Activated T-helper 17 cell treated with anti-CD3 and anti-CD28 coated beads, Interleukin-2, amount 50 U/mL, for 72 hours (primary cell): Measurements from ENCODE around the gene TBK1. TPM values are rescaled to one million over a fixed set of nuclear protein-coding genes. Genes with fewer than 3 reads are reported as not detected.
"Not testable (repeated sequence)": the region's sequence is repeated elsewhere in the genome, so short reads cannot be mapped to it uniquely, and the experiment has no call there.

Experiments used
- ATAC-seq: fragments of 150-1000 bp; cut with Tn5 transposase; replicated peaks from 2 replicates; pipeline ENCODE4 v1.10.0; 2021; ENCODE audit warnings: mild to moderate bottlenecking, moderate library complexity
- H3K27ac Mint-ChIP-seq: one replicate; pipeline ENCODE4 v1.8.0; 2022; ENCODE audit warnings: mixed read lengths
- H3K27me3 Mint-ChIP-seq: one replicate; pipeline ENCODE4 v1.8.0; 2022; ENCODE audit warnings: mixed read lengths
- H3K36me3 Mint-ChIP-seq: one replicate; pipeline ENCODE4 v1.8.0; 2022; ENCODE audit warnings: low read depth, mild to moderate bottlenecking, mixed read lengths
- H3K4me1 Mint-ChIP-seq: one replicate; pipeline ENCODE4 v1.8.0; 2022; ENCODE audit warnings: mixed read lengths
- H3K4me3 Mint-ChIP-seq: one replicate; pipeline ENCODE4 v1.8.0; 2022; ENCODE audit warnings: mild to moderate bottlenecking, mixed read lengths
- H3K9me3 Mint-ChIP-seq: one replicate; pipeline ENCODE4 v1.8.0; 2022; ENCODE audit warnings: mixed read lengths
- total RNA-seq, 2 donors: library from RNA; stranded (reverse); gene quantifications; one replicate each; pipeline ENCODE4 v1.2.3, GENCODE V29; 2022

Gene TBK1
- total RNA-seq, 2 donors from 2014 or later: 36.7 to 37.1 TPM

DNA sequence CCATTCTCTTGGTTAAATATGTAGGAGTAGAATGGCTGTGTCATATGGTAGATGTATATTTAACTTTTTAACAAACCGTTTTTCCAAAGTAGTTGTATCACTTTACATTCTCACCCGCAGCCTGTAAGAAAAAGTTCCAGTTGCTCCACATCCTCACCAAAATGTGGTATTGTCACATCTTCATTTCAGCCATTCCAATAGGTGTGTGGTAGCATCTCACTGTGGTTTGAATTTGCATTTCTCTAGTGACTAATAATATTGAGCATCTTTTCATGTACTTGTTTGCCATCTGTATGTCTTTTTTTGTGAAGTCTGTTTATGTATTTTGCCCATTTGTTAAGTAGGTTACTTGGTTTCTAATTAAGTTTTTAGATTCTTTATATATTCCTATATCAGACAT is 78.6 kb downstream of the TBK1 start:
- no peaks in the 10 kb centered on the region for H3K4me1 Mint-ChIP-seq
- H3K4me3 Mint-ChIP-seq: no peak overlapping the region
- H3K27ac Mint-ChIP-seq: no peak overlapping the region
- no peaks in the 10 kb centered on the region for H3K36me3 Mint-ChIP-seq
- no peaks in the 10 kb centered on the region for H3K9me3 Mint-ChIP-seq
- no peaks in the 10 kb centered on the region for H3K27me3 Mint-ChIP-seq
- ATAC-seq: peak; percentile 60

DNA sequence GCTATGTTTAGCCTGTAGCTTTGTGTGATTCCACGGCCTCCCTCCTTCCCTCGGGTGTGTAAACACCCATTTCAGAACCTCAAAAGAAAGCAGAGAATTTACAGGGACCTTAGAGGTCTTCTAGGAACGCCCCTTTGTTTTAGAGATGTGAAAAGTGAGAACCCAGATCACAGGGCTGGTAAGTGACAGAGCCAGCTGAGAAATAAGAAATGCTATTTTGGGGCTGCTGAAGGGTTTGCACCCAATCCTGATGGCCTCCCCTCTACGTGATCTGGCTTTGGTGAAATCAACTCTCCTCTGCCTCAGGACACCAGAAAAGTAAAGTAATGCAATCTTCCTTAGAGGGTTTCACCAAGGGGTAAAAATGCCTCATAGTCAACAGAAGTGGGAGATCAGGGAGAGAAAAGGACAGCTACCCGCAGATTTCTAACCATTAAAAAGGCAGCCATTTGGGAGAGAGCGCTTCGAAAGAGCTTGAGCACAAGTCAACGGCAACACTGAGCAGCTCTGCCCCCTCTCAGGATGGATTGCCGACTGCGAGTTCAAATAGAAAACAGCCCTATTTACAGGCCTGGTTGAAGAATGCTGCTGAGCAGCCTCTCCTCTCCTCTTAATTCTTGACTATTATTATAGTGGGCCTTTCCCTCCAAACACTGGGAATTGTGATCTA is 79.9 kb downstream of the TBK1 start:
- H3K27ac Mint-ChIP-seq: peak overlapping the region; percentile 34
- no peak for ATAC-seq
- H3K4me1 Mint-ChIP-seq: no peaks in the 10 kb centered on the region
- no peak overlapping the region for H3K4me3 Mint-ChIP-seq
- no peaks in the 10 kb centered on the region for H3K27me3 Mint-ChIP-seq
- no peaks in the 10 kb centered on the region for H3K36me3 Mint-ChIP-seq
- H3K9me3 Mint-ChIP-seq: no peaks in the 10 kb centered on the region

DNA sequence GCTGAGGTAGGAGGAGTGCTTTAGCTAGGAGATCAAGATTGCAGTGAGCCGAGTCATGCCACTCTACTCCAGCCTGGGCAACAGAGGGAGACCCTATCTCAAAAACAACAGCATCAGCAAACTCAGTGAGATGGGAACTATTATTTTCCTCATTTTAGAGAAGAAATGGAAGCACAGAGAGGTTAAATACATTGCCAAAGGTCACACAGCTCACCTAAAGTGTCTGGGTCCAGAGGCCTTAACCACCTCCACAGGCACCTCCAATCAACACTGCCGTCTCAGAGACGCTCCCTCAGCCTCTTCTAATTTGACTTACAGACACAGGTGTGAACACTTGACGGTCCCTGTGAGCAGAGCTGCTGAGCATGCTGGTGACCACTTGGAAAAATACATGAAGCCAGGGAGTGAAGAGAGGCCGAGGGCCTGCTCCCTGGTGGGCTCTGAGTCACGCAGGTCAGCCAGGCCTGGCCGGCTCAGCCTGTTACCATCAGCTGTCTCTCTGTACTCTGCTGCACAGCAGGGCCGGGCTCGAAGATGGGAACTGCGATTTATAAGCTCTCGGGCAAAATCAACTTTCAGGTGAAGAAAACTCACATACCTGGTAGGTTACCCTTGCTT is 80.9 kb downstream of the TBK1 start:
- no peak for ATAC-seq
- no peak overlapping the region for H3K27ac Mint-ChIP-seq
- peaks cover 5% of the 10 kb centered on the region for H3K4me1 Mint-ChIP-seq
- no peak overlapping the region for H3K4me3 Mint-ChIP-seq
- no peaks in the 10 kb centered on the region for H3K27me3 Mint-ChIP-seq
- H3K9me3 Mint-ChIP-seq: no peaks in the 10 kb centered on the region
- no peaks in the 10 kb centered on the region for H3K36me3 Mint-ChIP-seq

DNA sequence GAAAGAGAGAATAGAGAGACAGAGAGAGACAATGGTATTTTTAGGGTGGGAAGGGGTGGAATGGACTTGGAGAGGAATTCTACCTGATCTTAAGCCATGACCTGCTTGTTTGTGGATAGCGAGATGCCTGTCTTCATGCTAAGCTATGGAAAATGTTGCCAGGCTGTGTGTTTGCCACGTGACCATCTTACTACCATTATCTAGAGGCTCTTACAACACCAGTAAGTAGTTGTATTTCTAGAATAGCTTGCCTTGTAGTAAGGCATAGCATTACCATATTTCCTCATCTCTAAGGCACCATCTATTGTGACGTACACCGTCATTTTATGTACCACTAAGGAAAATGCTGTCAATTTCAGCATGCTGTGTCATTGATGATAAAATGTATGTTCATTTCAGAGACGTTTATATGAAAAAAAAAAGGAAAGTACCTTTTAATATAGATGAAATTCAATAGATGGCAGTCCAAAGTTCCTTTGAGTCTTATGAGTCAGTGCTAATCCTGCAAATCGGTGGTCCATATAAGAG is 82.8 kb downstream of the TBK1 start:
- Mint-ChIP-seq H3K27ac (no peak overlapping the region), H3K36me3 (no peaks in the 10 kb centered on the region), H3K4me3 (no peak overlapping the region), H3K4me1 (peaks cover 5% of the 10 kb centered on the region), H3K9me3 (no peaks in the 10 kb centered on the region), H3K27me3 (no peaks in the 10 kb centered on the region)
- no peak for ATAC-seq

DNA sequence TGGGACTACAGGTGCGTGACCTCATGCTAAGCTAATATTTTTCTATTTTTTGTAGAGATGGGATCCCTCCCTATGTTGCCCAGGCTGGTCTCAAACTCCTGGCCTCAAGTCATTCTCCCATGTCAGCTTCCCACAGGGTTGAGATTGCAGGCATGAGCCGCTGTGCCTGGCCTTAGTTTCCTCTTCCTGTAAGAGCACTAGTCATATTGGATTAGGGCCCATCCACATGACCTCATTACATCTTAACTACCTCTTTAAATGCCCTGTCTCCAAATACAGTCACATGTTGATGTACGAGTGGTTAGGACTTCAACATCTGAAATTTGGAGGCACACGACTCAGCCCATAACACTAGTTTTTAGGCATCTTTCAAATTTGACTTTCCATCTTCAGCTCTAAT is 86.2 kb downstream of the TBK1 start:
- Mint-ChIP-seq H3K4me3 (no peak overlapping the region), H3K27ac (no peak overlapping the region), H3K4me1 (peaks cover 5% of the 10 kb centered on the region), H3K36me3 (no peaks in the 10 kb centered on the region), H3K27me3 (no peaks in the 10 kb centered on the region), H3K9me3 (no peaks in the 10 kb centered on the region)
- ATAC-seq: no peak

DNA sequence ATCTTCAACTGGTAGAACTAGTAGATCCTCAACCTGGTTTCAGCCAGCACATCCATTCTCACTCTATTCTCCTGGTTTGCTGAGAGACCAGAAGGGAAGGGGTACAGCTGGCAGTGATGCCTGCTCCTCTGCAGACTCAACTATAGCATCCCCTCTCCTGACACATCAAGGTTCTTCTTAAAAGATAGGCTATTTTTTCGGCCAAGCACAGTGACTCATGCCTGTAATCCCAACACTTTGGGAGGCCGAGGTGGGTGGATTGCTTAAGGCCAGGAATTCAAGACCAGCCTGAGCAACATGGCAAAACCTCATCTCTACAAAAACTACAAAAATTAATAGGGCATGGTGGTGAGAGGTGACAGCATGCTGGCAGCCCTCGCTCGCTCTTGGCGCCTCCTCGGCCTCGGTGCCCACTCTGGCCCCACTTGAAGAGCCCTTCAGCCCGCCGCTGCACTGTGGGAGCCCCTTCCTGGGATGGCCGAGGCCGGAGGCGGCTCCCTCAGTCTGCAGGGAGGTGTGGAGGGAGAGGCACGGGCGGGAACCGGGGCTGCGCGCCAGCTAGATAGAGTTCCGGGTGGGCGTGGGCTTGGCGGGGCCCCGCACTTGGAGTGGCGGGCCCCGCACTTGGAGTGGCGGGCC is 90.6 kb downstream of the TBK1 start:
- not testable (repeated sequence) for H3K4me3 Mint-ChIP-seq, H3K4me1 Mint-ChIP-seq, H3K9me3 Mint-ChIP-seq, H3K36me3 Mint-ChIP-seq, H3K27me3 Mint-ChIP-seq, H3K27ac Mint-ChIP-seq, ATAC-seq

DNA sequence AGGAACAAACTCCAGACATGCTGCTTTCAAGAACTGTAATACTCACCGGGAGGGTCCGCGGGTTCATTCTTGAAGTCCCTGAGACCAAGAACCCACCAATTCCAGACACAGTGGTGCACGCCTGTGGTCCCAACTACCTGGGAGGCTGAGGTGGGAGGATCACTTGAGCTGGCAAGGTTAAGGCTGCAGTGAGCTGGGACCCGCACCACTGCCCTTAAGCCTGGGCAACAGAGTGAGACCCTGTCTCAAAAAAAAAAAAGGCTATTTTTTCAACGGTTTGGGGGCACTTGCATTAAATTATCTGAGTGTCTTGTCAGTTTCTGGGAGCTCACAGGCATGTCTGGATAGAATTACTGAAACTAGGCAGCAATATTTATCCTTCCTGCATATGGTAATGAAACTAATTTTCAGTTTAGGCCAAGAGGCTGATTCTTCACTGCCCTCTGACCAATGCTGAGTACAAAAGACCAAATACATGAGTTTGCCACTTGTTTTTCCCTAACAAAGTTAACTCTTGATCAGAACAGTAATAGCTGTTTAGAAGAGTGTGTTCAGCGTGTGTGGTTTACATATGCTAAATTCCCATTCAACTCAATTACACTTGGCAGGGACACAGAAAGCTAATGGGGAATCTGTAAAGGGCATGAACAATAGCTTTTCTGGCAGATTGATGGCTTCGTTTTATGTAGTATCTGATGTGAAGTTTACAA is 92.6 kb downstream of the TBK1 start:
- no peaks in the 10 kb centered on the region for H3K9me3 Mint-ChIP-seq
- no peak overlapping the region for H3K4me3 Mint-ChIP-seq
- H3K27me3 Mint-ChIP-seq: no peaks in the 10 kb centered on the region
- H3K27ac Mint-ChIP-seq: no peak overlapping the region
- H3K36me3 Mint-ChIP-seq: no peaks in the 10 kb centered on the region
- no peaks in the 10 kb centered on the region for H3K4me1 Mint-ChIP-seq
- ATAC-seq: no peak

DNA sequence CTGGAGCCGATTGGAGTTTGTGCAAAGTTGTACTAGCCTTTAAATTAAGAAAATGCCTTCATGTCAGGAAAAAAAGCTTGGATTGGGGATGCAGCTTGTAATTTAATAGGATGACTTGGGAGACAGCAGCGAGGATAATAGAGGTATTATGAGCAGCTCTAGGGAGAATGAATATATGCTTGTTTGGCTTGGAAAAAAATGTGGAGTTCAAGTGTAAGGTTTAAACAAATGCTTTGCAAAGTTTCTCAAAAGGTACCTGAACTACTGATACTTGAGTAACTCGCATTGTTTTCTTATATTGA is 93.1 kb downstream of the TBK1 start:
- no peak overlapping the region for H3K4me3 Mint-ChIP-seq
- H3K27me3 Mint-ChIP-seq: no peaks in the 10 kb centered on the region
- no peak for ATAC-seq
- no peaks in the 10 kb centered on the region for H3K9me3 Mint-ChIP-seq
- H3K4me1 Mint-ChIP-seq: no peaks in the 10 kb centered on the region
- H3K36me3 Mint-ChIP-seq: no peaks in the 10 kb centered on the region
- no peak overlapping the region for H3K27ac Mint-ChIP-seq

DNA sequence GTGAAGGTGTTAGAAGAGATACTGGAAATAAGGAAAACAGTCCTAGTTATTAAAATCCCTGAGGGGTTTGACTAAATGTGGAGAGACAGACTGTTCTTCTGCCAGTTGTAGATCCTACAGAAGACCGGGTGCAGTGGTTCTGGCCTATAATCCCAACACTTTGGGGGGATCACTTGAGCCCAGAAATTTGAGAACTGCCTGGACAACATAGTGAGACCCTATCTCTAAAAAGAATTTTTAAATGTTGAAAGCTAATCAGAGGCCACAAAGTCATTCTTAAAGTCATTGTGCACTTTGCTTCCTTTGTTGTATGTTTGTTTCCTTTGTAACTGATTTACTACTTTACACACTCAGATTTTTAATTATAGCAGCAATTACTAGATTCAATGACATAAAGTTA is 97.2 kb downstream of the TBK1 start:
- no peaks in the 10 kb centered on the region for H3K4me1 Mint-ChIP-seq
- peak overlapping the region; percentile 44 for H3K4me3 Mint-ChIP-seq
- no peaks in the 10 kb centered on the region for H3K36me3 Mint-ChIP-seq
- no peaks in the 10 kb centered on the region for H3K27me3 Mint-ChIP-seq
- peak overlapping the region; percentile 74 for H3K27ac Mint-ChIP-seq
- ATAC-seq: no peak
- no peaks in the 10 kb centered on the region for H3K9me3 Mint-ChIP-seq

DNA sequence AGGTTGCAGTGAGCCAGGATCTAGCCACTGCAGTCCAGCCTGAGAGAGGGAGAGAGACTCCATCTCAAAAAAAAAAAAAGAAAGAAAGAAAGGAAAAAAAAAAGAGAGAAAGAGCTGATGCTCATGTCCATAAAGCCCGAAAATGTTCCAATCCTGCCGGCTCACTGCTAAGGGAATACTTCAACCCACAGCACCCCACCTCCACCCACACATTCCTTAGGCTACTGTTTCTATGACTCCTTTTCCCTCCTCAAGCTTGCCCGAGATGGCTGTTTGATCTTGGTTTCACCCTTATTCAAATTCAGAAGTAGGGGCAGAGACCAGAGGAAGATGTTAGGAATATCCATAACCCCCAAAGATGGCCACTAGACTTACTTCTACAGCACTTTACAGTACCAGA is 98.8 kb downstream of the TBK1 start:
- Mint-ChIP-seq H3K27me3 (no peaks in the 10 kb centered on the region), H3K9me3 (no peaks in the 10 kb centered on the region), H3K4me3 (no peak overlapping the region), H3K36me3 (no peaks in the 10 kb centered on the region), H3K27ac (peak overlapping the region; percentile 28), H3K4me1 (no peaks in the 10 kb centered on the region)
- ATAC-seq: no peak

DNA sequence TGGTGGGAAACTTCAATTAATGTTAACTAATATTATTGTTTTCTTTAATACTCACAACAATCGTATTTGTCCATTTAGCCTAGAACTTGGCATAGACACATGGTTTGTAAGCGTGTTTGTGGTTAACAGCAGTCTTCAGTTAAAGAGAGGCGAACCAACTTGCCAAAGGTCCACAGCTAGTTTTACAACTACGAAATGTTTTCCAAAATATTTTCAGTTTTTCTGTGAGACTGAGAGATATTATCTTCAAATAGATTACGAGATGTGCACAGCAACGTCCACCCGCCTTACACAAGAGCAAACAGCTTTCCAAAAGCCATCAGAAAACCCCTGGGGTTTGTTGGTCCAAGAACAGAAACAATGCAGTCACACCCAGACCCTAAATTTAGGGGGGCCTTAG is 99.8 kb downstream of the TBK1 start:
- no peaks in the 10 kb centered on the region for H3K9me3 Mint-ChIP-seq
- no peak overlapping the region for H3K4me3 Mint-ChIP-seq
- H3K36me3 Mint-ChIP-seq: no peaks in the 10 kb centered on the region
- ATAC-seq: no peak
- H3K27me3 Mint-ChIP-seq: no peaks in the 10 kb centered on the region
- no peak overlapping the region for H3K27ac Mint-ChIP-seq
- no peaks in the 10 kb centered on the region for H3K4me1 Mint-ChIP-seq

Other genes starting within 250 kb of the TBK1 start
- gene KICS2, start 229.8 kb upstream of the TBK1 start, total RNA-seq: 10 to 100 TPM in 1 of 2 donors, 1 to 10 TPM in 1; 9.9 to 14.2 TPM
- gene C12orf56, start 61.4 kb upstream of the TBK1 start, total RNA-seq: not detected
- 100 to 1,000 TPM in 1 of 2 donors, 10 to 100 TPM in 1; 72.7 to 131 TPM for gene XPOT, start 47.7 kb upstream of the TBK1 start, total RNA-seq
- gene RASSF3, start 158.4 kb downstream of the TBK1 start, total RNA-seq: 10 to 100 TPM; 31.0 to 43.9 TPM